ENCODE data around the gene NUP214.
"Not testable (repeated sequence)": the region's sequence is repeated elsewhere in the genome, so short reads cannot be mapped to it uniquely, and the experiment has no call there.

The NUP214 gene

GRCh38 chr9:131234799-131235479 lies 109.6 kb downstream of the NUP214 start:
- DNase-seq (ENCODE audit: low spot score): no peak

DNA sequence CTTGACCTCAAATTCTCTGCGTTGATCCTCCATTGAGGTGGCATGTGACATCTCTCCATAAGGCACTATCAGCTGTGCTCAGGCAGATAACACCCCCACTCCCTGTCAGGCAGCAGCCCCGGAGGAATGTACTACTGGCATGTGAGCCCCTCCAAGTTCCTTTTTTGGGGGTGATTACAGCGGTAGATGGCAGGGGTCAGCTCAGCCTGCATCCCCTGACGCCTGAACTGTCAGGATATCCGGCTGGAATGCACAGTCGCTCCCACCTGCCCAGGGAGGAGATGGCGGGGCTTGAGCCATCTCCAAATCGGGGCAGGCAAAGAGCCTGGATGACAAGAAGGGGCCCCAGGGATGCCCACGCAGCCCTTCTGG lies 110.1 kb downstream of the NUP214 start:
- DNase-seq (ENCODE audit: low spot score): no peak

GRCh38 chr9:131236161-131236560 lies 110.8 kb downstream of the NUP214 start:
- DNase-seq (ENCODE audit: low spot score): no peak

DNA sequence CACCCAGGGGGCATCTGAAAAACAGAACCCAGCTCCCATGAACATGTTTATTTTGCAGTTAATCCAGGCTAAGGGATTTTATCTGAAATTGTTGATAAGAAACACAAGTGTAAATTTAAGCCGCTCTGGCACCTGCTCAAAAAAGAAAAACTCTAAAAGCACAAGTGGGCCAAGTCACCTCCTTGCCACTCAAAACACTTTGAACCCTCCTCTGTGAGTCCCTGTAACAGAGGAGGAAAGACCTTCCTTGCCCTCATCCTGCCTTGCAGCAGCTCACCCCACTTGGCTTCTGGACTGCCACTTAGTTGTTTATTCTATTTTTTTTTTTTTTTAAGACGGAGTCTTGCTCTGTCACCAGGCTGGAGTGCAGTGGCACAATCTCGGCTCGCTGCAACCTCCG lies 111.4 kb downstream of the NUP214 start:
- no peak for DNase-seq (ENCODE audit: low spot score)

DNA sequence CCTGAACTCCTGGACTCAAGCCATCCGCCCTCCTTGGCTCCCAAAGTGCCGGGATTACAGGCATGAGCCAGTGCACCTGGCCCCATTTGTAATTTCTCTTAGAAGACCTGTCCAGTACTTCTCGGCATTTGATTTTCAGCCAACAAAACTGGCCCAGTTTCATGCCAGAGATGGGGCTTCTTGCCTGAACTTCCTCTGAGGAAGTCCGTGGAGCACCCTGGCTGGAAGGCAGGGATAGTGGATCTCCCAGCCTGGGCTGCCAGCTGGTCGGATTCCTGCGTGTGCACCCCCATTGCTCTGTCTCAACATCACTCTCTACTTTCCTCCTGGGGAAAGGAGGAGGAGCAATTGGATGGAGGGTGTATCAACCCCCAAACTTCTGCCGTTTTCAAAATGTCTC lies 111.9 kb downstream of the NUP214 start:
- no peak for DNase-seq (ENCODE audit: low spot score)

DNA sequence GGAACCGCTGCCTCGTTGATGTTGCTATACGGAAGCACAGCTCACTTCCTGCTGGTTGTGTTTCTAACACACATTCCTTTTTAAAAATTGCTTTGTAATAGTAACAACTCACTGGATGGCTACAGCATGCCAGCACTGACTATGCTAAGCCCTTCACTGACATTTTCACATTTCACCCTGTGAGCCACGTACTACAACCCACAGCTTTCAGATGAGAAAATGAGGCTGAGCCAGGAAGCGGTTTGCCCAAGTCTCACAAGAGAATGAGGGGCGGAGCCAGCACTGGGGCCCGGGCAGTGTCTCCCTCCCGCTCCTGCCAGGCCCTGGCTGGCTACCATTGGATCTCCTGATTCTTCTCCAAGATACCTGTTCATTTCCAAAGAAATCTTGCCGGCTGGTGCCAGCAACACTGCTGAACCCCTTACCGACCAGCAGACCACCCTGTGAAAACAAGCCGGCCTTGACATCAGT lies 112.6 kb downstream of the NUP214 start:
- peak; percentile 68 for DNase-seq (ENCODE audit: low spot score)

DNA sequence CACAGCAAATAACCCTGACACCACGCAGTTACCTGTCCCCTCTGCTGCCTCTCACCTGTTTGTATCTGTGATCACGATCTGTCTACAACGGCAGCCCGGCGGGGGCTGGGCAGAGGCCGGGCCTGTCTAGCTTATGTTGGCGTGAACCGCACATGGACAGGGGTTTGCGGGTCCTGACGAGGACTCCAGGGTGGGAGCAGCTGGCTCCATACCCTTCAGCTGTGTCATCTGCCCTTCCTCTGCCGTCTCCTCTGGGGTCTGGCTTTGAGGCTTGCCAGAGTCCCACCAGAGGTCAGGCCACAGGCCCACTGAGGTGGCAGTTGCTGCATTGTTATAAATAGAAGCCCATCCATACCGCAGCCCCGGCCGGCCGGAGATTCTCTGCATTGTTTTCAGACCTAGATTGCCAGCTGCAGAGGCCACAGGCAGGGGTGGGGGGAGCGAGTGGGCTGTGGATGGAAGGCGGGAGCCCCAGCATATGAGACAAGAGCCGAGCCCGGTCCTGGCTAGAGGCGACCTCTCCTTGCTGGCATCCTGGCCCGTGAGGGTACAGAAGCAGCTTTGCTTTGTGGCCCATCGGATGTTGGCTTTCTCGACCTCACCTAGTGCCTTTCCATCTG lies 113.1 kb downstream of the NUP214 start:
- DNase-seq (ENCODE audit: low spot score): peak; percentile 39

DNA sequence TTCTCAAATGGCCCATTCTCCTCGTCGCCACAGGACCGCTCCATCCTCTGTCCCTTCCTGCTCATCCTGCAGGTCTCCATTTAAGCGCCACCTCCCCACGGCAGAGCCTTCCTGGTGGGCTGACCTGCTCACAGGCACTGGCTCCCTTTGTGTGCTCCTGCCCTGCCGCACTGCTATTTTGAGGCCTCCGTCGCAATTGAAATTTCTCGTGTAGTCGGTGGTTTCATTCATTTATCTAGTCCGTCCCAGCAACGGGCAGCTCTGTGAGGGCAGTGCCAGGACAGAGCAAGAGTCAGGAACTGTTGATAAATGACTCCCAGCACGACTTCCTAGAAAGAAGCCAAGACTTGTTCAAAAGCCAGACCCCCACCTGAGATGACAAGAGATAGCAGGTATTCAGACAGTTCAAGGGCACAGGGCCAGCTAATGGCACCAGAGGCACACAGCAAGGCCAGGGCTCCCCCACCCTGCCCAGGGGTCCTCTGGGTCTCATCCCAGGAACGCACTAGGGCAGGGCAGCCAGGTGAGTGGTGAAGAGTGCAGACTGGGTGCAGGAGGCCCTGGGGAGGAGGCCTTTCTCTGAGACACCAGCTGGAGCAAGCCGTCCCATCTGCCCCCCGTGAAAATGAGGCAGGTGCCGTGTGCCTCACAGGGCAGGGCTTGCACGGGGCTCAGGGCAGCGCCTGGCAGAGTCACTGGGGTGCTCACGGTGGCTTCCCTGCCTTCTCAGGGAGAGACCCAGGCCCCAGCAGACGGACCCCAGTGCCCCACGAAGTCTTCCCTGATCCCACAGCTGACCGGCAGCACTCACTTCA lies 114.0 kb downstream of the NUP214 start:
- DNase-seq (ENCODE audit: low spot score): no peak

- DNase-seq (ENCODE audit: low spot score): no peak
Observed at GRCh38 chr9:131240047-131240921, 114.9 kb downstream of the NUP214 start.

GRCh38 chr9:131244331-131244730 lies 118.9 kb downstream of the NUP214 start:
- DNase-seq (ENCODE audit: low spot score): not testable (repeated sequence)

- DNase-seq (ENCODE audit: low spot score): no peak
Observed at GRCh38 chr9:131246618-131247017, 121.2 kb downstream of the NUP214 start.

- no peak for DNase-seq (ENCODE audit: low spot score)
Observed at GRCh38 chr9:131252120-131252519, 126.7 kb downstream of the NUP214 start.

- DNase-seq (ENCODE audit: low spot score): peak; percentile 20
Observed at GRCh38 chr9:131253891-131254491, 128.6 kb downstream of the NUP214 start.

GRCh38 chr9:131254626-131255025 lies 129.2 kb downstream of the NUP214 start:
- DNase-seq (ENCODE audit: low spot score): no peak

DNA sequence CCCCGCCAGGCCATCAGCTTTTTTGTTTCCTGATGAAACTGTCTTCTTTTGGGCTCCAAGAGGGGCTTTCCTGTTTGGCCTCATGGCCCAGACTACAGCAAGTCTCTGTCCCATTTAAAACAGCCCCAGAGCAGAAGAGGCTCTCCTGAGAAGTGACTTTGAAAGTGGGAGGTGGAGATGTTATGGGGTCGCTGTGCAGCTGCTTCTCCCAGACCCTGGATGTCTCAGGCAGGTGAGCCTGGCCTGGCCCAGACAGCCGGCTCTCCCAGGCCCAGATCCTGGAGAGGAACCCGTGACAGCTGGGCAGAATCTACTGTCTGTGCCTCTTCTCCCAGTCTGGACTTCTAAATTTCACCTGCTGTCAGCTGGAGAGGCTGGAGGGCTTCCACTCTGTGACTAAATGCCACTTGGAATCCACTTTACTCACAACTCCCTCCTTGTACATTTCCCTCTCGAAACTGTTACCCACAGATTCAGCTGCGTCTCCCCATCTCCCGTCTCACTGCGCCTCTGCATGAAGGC lies 130.4 kb downstream of the NUP214 start:
- no peak for DNase-seq (ENCODE audit: low spot score)

- no peak for DNase-seq (ENCODE audit: low spot score)
Observed at GRCh38 chr9:131257266-131258025, 132.1 kb downstream of the NUP214 start.

GRCh38 chr9:131258186-131258585 lies 132.8 kb downstream of the NUP214 start:
- no peak for DNase-seq (ENCODE audit: low spot score)

DNA sequence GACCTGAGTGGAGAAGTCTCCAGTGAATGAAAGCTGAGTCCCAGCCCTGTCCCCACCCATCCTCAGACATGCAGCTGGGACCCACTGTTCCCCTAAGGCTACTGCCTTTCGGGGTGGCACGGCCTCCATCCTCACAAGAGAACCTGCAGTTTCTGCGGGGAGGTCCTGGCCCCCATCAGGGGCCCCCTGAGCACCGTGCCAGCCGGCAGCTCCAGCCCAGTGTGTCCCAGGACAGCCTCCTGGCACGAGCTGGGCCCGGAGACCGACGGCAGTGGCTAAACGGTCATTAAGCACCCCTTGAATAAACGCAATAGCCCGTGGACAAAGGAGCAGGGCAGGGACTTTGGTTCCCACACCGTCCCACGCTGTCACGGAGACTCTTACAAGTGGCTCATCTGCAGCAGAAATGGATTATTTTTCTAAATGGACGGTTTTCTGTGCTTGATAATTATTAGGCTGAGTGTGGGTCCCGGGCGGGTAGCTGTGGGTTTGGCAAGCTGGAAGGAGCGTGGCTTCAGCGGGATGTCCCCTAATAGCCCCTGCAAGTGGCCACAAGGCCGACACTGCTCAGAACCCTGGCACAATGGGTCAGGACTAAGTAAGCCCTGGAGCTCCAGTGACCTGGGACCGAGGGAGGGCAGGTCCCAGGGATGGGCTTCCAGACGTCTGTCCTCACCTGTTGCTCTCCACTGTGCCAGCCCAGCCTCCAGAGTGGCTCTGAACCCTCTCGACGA lies 133.5 kb downstream of the NUP214 start:
- DNase-seq (ENCODE audit: low spot score): no peak

DNA sequence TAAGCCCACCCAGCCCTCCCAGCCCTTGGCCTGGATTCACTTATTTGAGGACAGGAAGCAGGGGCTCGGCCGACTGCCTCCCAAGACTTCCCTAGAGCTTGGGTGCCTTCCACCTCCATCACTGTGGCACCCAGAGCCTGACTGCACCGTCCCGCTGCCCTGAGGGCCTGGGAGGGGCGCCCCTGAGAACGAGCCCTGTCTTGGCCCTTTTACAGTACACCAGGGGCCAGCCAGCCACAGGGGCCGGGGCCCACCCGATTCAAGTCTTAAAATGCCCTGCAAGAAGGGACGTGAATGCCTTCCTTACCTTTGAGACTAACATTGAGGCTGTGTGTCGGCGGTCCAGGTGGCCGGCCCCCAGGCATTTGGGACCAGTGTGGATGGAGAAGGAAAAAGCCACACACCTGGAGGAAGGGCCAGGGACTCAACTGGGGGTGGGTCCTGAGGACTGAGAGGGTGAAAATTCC lies 134.1 kb downstream of the NUP214 start:
- no peak for DNase-seq (ENCODE audit: low spot score)

Measured in SW480 (cell line).